Fibroblast of the aortic adventitia (primary cell): Measurements from ENCODE around the gene FGFR2. TPM values are rescaled to one million over a fixed set of nuclear protein-coding genes. Genes with fewer than 3 reads are reported as not detected.

Experiments used
- DNase-seq: peaks from one replicate; pipeline ENCODE4 v3.0.0-alpha.2; 2010; ENCODE audit warnings: low read depth
- H3K4me3 ChIP-seq: 2 replicates; pipeline ENCODE4 v1.5.1; 2011; ENCODE audit warnings: low read depth, mild to moderate bottlenecking, control low read depth, low read length, moderate library complexity
- CTCF ChIP-seq: IDR thresholded peaks from 2 replicates; pipeline ENCODE4 v1.5.1; 2011; ENCODE audit warnings: mild to moderate bottlenecking, low read length, control low read depth, inconsistent platforms; ENCODE audit not compliant: insufficient read depth
- total RNA-seq: library from RNA; depleted of rRNA; stranded (reverse); fragments of >200 nt; gene quantifications from 2 replicates; pipeline ENCODE4 v1.2.3, GENCODE V29; 2012; ENCODE audit warnings: low replicate concordance

FGFR2 gene
- total RNA-seq, 1 donor, result not detected

DNA sequence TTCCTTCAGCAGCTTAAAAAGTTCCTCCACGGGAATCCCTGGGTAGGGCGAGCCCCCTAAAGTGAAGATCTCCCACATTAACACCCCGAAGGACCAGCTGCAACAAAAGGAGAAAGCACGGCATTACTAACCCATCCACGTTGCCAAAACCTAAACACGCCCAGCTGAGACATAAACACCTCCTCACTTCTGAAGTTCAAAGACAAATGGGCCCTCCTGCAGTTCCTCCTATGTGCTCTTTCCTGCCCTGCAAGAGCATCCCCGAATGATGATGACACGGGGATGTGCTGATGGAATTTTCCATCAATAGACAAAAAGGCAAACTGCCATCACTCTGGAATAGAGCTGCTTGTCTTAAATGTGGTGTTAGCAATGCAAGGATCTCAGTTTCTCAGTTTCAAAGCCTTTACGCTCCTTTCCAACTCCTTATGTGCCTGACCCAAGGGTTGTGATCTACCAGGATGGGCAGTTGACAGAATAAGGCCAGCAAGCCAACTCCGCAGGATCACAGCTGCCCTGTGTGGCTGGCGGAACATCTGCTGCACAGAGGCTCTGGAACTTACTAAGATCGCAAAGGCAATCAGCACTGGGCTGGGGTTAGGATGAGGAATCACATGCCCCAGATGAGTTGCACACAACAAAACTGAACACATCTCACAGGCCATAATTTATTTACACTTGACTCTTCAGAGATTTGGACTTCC, 112.7 kb downstream of the FGFR2 start:
- no peak for DNase-seq
- TF ChIP-seq CTCF, result no peak
- no peak overlapping the region for H3K4me3 ChIP-seq

DNA sequence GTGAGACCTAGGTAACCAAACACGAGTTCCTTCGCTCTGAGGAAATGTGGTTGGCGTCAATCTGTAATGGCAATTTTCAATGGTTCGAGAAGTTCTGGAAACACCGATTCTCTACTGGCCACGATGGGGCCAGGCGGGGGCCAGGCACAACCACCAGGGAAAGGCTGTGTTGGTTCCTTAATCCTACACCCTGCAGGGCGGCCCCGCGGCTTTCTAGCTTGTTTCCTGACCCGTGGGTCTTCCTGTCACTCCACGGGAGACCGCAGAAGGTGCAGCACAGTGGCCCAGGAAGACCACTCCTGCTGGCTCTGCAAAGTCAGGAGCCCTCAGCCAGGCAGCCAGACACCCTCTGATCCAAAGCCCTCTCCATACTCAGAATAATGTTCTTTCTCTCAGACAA, 113.4 kb downstream of the FGFR2 start:
- no peak for TF ChIP-seq CTCF
- no peak for DNase-seq
- H3K4me3 ChIP-seq, result no peak overlapping the region

- DNase-seq, result no peak
- no peak overlapping the region for H3K4me3 ChIP-seq
- no peak for TF ChIP-seq CTCF
These were observed 113.8 kb downstream of the FGFR2 start for GRCh38 chr10:121484401-121484800.

GRCh38 chr10:121481180-121481579, 117.1 kb downstream of the FGFR2 start:
- no peak for DNase-seq
- no peak overlapping the region for H3K4me3 ChIP-seq
- no peak for TF ChIP-seq CTCF

GRCh38 chr10:121478556-121478955, 119.7 kb downstream of the FGFR2 start:
- no peak for DNase-seq
- TF ChIP-seq CTCF, result no peak

GRCh38 chr10:121469797-121470606, 128.2 kb downstream of the FGFR2 start:
- H3K4me3 ChIP-seq, result no peak overlapping the region
- no peak for TF ChIP-seq CTCF
- no peak for DNase-seq

More at GRCh38 chr10:121478556-121478955, 119.7 kb downstream of the FGFR2 start:
- no peak overlapping the region for H3K4me3 ChIP-seq
